Measurements from ENCODE around the gene HS3ST6.
"Not testable (repeated sequence)": the region's sequence is repeated elsewhere in the genome, so short reads cannot be mapped to it uniquely, and the experiment has no call there.

The HS3ST6 gene

DNA sequence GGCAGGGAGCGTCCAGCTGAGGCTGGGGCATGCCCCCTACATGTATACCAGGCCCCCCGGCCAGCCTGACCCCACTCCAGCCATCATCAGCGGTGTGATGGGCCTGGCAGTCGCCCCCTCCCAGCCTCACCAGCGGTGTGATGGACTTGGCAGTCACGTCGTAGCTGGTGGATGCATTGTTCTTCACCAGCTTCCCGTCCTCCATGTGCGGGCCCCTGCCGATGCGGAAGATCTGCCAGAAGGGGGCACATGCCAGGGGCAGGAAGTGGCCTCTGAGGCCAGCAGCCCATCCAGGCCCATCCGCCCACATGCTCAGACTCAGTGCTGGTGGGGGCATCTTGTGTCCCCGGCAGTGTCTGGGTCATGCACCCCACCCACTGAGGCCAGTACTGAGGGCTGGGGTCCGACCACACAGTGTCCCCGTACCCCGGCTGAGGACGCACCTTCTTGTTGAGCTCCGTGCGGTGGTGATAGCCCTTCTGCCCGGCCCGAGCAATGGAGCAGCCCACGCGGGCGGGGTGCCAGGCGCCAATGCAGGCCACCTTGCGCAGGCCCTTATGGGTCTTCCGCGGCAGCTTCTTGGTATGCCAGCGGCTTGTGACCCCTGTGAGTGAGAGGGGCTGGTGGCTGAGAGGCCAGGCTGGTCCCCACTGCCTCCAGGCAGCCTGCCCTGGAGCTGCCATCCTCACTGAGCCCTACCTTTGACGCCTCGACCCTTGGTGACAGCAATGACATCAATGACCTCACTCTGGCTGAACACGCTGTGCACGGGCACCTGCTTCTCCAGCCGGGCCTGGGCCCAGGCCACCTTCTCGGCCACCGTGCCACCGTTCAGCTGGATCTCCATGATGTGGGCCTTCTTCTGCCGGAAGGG lies 28.5 kb upstream of the HS3ST6 start:
- DNase-seq = no peak

DNA sequence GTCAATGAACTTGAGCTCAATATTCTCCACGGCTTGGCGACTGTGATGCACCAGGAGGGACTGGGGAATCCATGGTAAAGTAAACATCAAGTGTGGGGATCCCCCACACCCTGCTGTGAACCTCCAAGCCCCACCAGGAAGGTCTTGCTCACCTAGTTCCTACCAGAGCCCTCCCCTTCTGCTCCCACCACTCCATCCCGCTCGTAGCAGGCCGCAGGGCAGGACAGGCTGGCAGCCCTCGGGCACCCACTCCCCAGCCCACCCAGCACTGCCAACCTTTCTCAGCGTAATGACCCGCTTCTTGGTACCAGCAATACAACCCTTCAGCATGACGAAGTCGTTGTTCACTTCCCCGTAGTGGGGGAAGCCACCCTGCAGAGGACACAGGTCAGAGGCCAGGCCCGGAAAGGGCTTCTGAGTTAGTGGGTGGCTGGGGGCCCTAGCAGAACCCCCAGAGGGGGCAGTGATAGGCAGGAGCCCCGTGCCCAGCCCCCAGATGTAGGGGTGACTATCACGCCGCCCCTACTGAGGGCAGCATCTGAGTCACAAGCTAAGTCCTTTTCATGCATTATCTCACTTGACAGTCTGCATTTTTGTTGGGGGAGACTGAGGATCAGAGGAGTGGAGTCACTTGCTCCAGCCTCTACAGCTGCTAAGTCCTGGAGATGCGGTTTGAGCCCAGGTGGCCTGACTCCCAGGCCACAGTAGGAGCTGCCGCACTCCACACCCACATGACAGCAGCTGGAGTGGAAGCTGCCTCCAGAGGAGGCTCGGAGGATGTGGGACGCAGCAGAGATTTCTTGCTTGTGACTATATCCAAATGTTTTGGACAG lies 27.6 kb upstream of the HS3ST6 start:
- DNase-seq = no peak

DNA sequence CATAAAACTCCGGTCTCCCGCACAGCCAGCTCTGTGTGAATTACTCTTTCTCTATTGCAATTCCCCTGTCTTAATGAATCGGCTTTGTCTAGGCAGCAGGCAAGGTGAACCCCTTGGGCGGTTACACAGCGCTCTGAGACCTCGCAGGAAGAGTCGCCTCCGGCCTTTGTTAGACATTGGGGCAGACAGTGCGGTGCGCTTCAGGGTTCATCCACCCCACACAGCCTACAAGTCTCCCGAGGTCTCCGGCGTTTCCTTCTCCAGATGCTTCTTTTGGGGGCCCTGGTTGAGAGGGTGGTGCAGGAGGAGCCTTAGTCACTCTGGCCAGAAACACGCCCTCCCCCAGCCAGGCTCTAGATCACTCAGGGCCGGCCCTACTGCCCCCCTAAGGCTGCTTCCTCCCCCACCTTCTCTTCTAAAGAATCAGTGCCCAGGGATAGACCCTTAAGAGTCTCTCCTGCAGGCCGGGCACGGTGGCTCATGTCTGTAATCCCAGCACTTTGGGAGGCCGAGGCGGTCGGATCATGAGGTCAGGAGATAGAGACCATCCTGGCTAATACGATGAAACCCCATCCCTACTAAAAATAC lies 26.5 kb upstream of the HS3ST6 start:
- no peak for DNase-seq

DNA sequence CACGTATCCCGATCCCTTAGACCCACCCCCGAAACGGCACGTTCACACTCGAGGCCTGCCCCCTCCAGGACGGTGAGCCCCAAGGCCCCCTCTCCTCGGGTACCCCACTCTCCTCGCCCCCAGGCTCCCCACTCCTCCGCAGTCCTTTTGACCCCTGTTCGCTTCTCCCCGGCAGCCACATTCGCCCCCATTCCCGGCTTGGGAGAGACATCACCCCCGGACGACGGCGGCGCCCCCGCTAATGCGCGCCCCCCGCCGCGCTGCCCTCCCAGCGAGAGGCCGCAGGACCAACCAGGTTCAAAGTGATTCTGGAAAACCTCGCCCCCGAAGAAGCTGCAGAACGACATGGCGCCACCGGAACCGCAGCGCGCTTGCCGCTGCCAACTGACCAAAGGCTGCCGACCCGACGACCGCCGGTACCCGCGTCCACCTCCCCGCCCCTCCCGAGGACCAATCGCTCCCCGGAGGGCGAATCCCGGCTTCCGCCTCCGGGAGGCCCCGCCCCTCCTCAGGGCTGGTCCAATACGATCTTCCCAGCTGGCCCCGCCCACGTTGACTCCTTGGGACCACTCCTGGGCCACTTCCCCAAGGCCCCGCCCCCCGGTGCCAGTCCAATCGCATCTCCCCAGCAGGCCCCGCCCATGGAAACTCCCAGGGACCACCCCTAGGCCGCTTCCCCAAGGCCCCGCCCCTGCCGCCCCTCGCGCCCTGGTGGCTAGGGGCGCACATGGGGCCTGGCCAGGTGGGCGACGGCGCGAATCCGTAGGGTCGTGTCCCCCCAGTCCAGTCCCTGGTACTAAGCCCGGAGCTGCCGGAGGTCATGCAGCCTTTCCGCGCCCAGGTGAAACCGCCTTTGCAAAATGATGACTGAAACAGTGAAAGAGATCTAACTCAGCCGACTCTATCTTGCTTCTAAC lies 24.9 kb upstream of the HS3ST6 start, which contains the start of gene MSRB1:
Gene MSRB1 (minus strand): TSS at position 390 of the 917 bp plus-strand sequence. CDS start 43 bp downstream, at position 347.
- peak; percentile 100 for DNase-seq

DNA sequence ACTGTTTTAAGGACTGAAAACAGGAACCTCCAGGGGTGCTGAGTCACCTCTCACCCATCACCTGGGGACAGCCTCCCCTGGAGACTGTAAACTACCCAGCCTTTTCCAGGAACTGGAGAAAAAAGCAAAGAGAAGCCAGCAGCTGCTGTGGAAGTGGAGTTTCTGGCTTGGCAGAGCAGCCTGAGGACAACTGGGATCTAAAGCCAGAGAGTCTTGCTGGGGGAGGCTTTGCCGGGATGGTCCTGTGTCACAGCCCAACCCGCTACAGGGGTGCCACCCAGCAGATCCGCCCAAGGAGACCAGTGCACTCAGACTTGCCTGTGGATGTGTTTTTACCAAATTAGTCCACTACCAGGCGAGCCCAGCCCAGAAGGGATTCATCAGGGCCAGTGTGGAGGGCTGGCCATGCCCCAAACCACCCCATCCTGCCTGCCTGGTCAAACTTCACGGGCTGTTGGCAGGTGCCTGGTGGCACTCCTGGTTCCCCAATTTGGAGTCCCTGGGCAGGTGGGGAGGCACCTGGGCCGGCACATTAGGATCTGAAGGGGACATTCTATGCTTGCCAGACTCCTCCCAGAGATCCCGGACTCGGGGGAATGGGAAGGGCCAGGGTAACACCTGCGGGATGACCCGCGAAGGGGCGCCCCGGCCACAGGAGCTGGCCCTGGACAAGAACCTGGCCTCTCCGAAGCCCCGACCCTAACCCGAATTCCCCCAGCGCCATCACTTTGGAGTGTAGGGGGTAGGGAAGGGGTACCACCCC lies 24.0 kb upstream of the HS3ST6 start:
- no peak for DNase-seq

DNA sequence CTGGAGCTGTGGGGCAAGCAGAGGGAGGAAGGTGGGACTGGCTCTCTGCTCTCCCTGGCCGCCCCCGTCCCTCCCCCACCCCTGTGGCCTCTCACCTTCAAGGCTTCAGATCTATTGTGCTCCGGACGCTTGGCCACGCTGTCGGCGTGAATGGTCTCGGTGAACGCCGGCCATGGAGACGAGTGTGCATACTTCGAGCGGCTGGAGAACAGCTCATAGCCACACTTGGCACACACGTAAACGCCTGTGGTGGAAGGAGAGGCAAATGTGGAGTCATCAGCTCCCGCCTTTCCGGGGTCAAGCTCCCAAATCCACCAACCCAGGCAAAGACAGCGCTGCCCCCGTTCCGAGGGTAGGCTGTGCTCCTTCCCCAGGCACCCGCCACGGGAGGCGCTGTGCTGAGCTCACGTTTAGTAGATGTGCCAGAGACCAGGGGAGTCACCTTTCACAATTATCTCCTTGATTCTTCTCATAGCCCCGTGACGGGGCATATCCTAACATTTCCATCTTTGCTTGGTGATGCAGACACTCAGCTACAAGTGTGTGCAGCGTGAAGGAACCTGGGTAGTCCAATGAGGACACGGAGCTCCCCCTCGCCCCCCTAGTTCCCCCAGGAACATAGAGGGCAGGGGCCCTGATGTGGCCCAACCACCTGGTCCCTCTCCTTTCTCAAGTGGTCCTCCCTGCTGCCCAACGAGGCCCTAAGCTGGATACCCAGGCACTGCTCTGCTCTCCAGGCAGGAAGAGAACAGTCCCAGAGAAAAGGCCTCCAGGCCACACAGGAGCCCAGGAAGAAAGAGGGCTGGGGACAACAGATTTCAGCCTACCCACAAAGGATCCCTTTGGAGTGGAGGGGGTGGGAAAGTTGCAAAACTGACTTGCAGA lies 23.2 kb upstream of the HS3ST6 start:
- no peak for DNase-seq

DNA sequence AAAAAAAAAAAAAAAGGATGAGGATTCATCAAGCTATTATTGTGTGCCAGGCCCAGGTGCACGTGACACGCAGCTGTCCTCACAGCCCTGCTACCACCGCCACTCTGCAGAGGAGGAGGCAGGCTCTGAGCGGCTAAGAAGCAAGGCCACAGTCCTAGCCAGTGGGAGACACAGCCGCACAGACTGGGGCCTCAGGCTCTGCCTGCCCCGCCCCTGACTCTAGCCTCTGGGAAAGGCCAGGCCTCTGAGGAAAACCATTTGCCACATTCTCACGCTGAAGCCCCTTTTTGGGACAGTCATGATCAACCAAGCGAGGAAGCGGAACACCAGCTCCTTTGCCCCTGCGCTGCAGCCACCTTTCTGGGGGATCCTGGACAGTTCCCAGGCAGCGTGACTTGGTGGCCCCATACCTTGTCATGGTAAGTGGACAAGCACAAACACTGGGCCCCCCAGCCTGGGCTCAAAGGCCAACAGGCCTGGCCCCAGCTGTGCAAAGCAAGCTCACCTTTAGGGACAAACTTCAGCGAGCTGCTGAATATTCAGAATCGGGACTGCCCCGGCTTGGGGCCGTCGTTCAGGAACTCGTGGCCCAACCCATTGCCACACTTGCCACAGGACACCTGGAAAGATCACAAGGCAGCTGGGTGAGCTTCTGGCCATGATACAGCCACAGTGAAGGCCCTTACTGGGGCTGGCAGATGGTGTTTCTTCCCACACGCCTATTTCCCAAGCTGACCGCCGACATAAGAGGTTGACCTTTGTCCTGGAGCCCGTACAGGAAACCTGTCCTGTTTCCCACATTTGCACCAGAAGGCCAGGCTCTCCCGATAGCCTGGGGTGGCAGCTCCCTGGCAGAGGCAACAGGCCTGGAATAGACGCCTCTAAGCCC lies 22.3 kb upstream of the HS3ST6 start:
- DNase-seq = no peak

DNA sequence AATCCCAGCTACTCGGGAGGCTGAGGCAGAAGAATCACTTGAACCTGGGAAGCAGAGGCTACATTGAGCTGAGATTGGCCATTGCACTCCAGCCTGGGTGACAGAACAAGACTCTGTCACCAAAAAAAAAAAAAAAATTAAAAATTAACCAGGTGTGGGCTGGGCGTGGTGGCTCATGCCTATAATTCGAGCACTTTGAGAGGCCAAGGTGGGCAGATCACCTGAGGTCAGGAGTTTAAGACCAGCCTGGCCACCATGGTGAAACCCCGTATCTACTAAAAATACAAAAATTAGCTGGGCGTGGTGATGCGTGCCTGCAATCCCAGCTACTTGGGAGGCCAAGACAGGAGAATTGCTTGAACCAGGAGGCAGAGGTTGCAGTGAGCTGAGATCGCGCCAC lies 21.6 kb upstream of the HS3ST6 start:
- DNase-seq = not testable (repeated sequence)

DNA sequence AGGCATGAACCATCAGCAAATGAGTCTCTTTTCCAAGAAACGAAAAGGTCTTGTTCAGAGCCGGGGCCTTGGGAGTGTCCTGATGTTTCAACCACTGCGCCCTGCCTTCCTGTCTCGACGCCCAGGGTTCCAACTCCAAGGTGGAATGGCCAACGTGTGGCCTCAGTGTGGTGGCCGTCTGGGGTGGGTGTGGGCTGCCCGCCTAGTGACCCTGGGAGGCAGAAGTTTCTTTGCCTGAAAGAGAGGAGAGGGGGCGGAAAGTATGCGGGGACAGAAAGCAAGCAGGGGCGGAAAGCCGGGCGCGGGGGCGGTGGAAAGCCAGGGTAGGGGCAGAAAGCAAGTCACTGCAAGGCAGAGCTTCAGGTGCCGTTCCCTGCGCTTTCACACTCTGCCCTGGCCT lies 20.7 kb upstream of the HS3ST6 start:
- DNase-seq = no peak

DNA sequence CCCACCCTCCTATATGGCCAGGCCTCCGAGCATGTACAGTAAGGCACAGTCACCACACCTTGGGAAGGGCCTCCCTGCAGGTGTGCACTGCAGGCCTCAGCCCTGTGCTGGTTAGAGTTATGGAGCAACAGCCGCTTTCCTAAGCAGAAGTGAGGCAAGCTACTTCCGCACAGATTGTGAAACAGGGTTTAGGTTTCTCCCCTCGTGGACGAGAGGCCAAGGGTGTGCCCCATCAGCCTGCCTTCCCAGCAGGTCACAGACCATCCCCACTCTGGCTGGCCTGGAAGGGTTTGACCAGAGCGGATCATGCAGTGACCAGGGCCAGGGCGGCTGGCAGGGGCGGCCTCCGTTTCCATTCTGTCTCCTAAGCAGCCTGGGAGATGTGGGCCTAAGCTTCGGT lies 20.1 kb upstream of the HS3ST6 start:
- no peak for DNase-seq

DNA sequence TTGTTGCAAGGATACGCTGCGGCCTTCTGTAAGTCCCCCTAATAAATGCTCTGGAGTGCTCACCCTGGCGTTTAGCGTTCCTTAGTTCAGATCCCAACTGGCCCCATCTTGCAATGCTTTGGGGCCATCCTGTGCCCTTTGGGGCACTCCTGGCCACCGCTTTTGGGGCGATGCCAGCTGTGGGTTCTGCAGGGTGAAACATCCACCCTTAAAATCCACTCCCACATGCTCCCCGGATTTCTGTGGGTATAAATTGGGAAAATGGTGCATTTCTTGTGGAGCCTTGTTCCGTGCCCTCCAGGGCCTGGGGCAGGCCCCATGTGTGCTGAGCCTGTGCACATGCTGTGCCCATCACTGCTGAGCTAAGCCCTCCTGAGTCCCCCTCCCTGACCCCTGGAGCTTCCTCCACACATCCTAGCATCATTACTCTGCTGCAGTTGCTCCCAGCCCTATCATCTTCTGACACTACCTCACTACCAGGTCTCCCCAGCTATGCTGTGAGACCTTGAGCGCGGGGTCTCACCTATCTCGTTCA lies 18.8 kb upstream of the HS3ST6 start:
- DNase-seq = no peak

DNA sequence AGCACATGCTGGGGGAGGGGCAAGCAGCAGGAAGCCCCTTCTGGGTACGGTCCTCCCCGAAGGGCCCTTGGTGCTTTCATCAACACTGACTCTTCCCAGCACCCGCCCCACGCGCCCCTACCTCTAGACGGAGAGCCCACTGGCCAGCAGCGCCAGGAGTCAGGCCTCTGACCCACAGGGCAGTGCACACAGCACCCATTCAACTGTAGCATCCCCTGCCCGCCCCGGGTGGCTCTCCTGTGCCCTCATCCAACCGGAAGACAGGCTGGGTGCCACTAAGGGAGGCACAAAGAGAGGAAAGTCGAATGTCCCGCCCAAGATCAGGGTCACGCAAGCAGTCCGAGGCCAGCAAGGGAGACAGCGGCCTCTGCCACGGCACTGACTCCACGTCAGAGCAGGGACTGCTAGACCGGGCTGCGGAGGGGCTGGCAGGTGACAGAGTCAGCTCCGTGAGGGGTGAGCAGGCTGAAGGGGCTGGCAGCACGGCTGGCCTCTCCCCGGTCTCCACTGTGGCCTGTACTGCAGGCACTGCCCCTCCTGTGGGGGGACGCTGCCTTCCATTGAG lies 15.0 kb upstream of the HS3ST6 start:
- DNase-seq = no peak

DNA sequence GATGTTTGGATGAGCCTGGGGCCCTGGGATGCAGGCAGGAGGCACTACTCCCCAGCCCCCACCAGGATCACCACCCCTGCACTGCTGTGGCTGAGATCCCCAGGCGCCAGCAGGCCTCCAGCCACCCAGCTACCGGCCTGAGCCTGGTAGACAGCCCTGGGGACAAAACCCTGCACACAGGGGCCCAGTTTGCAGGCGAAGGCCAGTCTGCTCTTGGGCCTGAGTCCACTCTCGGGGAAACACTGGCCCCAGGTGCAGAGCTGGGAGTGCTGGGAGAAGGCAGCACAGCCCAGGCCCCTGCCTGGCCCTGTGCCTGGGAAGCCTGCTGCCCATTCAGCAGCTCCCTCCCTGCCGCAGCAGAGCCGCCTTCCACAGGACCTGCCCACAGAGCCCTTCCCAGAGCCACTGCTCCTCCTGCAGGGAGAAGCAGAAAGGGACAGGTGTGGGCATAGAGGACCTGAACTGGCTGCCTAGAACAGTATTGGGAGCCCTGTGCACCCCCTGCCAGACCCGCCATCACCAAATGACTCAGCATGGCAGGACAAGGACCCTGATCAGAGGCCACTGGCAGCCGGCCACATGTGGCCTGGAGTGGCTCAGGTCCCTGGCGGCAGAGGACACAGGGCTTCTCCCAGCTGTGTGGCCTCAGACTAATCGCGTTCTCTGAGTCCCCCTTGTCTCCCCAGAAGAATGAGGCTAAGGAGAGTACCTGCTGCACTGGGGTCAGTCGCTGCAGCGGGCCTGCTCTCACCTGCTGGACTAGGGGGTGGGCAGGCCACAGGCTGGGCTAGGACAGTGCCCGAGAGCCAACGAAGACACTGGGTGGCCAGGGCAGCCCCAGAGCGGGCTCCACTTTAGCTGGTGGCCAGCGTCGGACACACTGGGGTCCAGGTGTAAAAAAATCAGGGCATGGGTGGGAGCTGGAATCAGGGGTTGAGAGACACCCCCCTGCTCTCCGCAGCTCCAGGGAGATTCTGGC lies 14.1 kb upstream of the HS3ST6 start:
- DNase-seq = peak; percentile 49

DNA sequence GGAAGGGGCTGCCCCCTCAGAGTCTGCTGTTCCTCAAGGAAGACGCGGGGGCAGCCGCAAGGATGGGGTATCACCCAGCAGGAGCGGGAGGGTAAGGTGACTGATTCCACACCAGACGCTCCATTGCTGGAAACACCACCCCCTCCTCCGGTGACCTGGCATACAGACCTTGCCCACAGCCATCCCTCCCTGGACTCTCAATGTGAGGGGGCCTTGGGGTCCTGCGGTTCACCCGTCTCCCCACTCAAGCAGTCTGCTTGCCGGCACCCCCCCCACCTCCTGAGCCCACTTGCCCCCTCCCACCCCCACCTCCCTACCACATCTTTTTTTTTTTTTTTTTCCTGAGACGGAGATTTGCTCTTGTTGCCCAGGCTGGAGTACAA lies 12.1 kb upstream of the HS3ST6 start:
- no peak for DNase-seq

DNA sequence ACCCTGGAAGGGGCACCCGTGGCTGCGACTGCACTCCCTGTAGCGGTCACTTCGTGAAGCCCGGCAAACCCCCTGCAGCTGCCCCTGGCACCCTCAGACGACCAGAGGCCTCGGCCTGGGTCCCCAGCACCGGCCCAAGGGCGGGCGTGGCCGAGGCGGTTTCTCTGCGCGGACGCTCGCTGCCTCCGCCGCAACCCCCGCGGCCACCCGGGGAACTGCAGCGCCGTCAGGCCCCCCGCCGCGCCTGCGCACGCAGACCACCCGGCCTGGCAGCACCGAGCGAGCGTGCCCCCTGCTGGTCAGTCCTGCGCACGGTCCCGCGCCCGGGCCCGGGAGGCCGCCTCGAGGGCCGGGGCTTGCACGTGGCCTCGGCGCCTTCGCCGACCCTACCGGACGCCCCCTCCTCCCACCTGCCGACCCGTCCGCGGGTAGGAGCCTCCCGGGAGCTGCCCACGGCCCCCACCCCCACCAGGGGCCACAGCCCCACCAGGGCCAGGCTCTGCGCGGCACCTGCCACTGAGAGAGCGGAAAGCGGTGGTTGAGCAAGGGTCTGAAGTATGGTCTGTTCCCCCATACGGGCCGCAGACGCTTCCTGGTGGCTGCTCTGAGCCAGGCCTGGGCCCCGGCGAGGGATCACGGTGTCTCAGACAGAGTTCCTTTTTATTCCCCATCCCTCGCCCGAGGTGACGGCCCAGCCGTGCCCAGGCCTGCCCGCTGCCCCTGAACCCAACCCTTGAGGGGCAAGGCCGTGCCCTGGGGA lies 11.5 kb upstream of the HS3ST6 start:
- DNase-seq = peak; percentile 88

DNA sequence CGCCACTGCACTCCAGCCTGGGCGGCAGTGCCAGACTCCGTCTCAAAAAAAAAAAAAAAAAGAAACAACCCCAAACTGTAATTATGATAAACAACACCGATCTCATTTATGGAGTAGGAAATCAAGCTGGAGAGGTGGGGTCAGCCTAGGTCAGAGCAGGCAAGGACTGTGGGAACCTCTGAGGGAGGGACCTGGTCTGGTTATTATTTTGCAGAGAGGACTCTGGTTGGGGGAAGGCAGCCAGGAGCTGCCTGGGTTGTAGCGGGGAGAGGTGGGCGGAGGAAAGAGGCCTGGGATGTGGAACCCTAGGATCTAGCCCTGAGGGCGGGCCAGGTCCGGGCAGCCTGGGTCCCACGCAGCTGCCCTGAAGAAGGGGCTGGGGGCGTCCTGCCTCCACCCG lies 10.9 kb upstream of the HS3ST6 start:
- DNase-seq = peak; percentile 77

DNA sequence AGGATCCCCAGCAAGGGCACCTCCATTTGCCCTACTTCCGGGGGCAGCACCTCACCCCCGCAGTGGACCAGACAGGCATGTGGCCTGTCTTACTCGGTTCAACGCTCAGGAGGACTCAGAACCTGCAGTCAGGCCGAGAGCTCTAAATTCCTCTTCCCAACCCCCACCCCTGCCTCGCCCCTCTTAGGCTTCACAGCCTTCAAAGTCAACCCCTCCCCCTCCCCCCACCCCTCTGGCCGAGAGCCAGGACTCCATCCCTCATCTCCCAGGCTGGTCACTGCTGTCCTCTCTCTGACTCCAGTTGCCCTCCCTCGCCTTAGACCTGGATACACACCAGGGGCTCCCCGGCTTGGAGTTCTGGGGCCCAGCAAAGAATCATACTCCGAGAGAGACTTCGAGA lies 8.1 kb upstream of the HS3ST6 start:
- DNase-seq = no peak

Measured in NCI-H146 (cell line).